ENCODE measurements around the gene PTDSS2. TPM values are rescaled to one million over a fixed set of nuclear protein-coding genes. Genes with fewer than 3 reads are reported as not detected.
A peak's percentile ranks its signal among the peaks of the same experiment; 100 is the strongest.

PTDSS2 gene
- polyA plus RNA-seq, 1 experiment: 25.8 TPM

- no peak for DNase-seq (ENCODE audit: low read depth)
- ChIA-PET CTCF (interaction anchor here (1.3 kb wide), 1 partner anchor 196 kb away, joined by 3 read pairs; no protein-coding TSS in a partner anchor), POLR2A (no interaction called here)
- peak overlapping the region; percentile 53 for H3K4me3 ChIP-seq (ENCODE audit: low read depth, low read length)
- TF ChIP-seq CTCF (IDR thresholded peaks at IDR 0.05; ENCODE audit: insufficient read depth, low read depth, low read length): no peak
- H3K27me3 ChIP-seq (ENCODE audit: control insufficient read depth, insufficient read depth, low read length): no peaks in the 10 kb centered on the region
- peaks cover 20% of the 10 kb centered on the region for H3K36me3 ChIP-seq (ENCODE audit: control insufficient read depth, insufficient read depth, low read length)
Measured at GRCh38 chr11:504994-505344, 54.9 kb downstream of the PTDSS2 start.

GRCh38 chr11:506238-506994, 56.3 kb downstream of the PTDSS2 start:
- 0 out of 2 replicates have a peak, but pooled peaks have one; percentile 4 for TF ChIP-seq CTCF (IDR thresholded peaks at IDR 0.05; ENCODE audit: insufficient read depth, low read depth, low read length)
- Histone ChIP-seq H3K36me3 (ENCODE audit: control insufficient read depth, insufficient read depth, low read length) (peaks cover 9% of the 10 kb centered on the region), H3K27me3 (ENCODE audit: control insufficient read depth, insufficient read depth, low read length) (no peaks in the 10 kb centered on the region), H3K4me3 (ENCODE audit: low read depth, low read length) (peak overlapping the region; percentile 96)
- peak; percentile 86 for DNase-seq (ENCODE audit: low read depth)
- CTCF ChIA-PET: interaction anchor here (0.8 to 3.8 kb wide), 3 partner anchors 13 to 110 kb away, joined by 5 to 12 read pairs (median 11); no protein-coding TSS in a partner anchor
- POLR2A ChIA-PET: interaction anchor here (0.7 kb wide), 1 partner anchor 70 kb away, joined by 3 read pairs; the partner anchor contains the start of gene PHRF1

- peak within 1 kb of the TSS; percentile 96 for H3K4me3 ChIP-seq (ENCODE audit: low read depth, low read length)
- ChIA-PET CTCF (interaction anchor here (0.8 to 3.8 kb wide), 3 partner anchors 12 to 111 kb away, joined by 5 to 12 read pairs (median 11); no protein-coding TSS in a partner anchor), POLR2A (interaction anchor here (0.7 kb wide), 1 partner anchor 69 kb away, joined by 3 read pairs; the partner anchor contains the start of gene PHRF1)
- TF ChIP-seq CTCF (IDR thresholded peaks at IDR 0.05; ENCODE audit: insufficient read depth, low read depth, low read length): no peak
- peak; percentile 67 for DNase-seq (ENCODE audit: low read depth)
- H3K27me3 ChIP-seq (ENCODE audit: control insufficient read depth, insufficient read depth, low read length): no peaks in the 10 kb centered on the region
- peaks cover 3% of the 10 kb centered on the region for H3K36me3 ChIP-seq (ENCODE audit: control insufficient read depth, insufficient read depth, low read length)
Measured at GRCh38 chr11:506995-507726, 57.1 kb downstream of the PTDSS2 start, which contains the start of gene RNH1. Gene RNH1 (minus strand): TSS chr11:507242. CDS start chr11:502162, 5,080 bp downstream.

GRCh38 chr11:507727-508515, 57.8 kb downstream of the PTDSS2 start:
- H3K27me3 ChIP-seq (ENCODE audit: control insufficient read depth, insufficient read depth, low read length): no peaks in the 10 kb centered on the region
- no peak for TF ChIP-seq CTCF (IDR thresholded peaks at IDR 0.05; ENCODE audit: insufficient read depth, low read depth, low read length)
- DNase-seq (ENCODE audit: low read depth): no peak
- H3K36me3 ChIP-seq (ENCODE audit: control insufficient read depth, insufficient read depth, low read length): peaks cover 2% of the 10 kb centered on the region
- CTCF ChIA-PET: interaction anchor here (2.9 to 3.8 kb wide), 2 partner anchors 11 to 60 kb away, joined by 11 to 12 read pairs; no protein-coding TSS in a partner anchor
- POLR2A ChIA-PET: no interaction called here
- peak overlapping the region; percentile 88 for H3K4me3 ChIP-seq (ENCODE audit: low read depth, low read length)
